Osteocyte (in vitro differentiated cells): ENCODE results near the gene SPTB. TPM values are rescaled to one million over a fixed set of nuclear protein-coding genes. Genes with fewer than 3 reads are reported as not detected.
A peak's percentile ranks its signal among the peaks of the same experiment; 100 is the strongest.

ENCODE experiments used
- DNase-seq: peaks from one replicate; pipeline ENCODE4 v3.0.0; 2021; ENCODE audit warnings: mixed read lengths; ENCODE audit not compliant: unreplicated experiment; ENCODE audit errors: extremely low spot score
- H3K27ac Mint-ChIP-seq: one replicate; pipeline ENCODE4 v1.8.0; 2021; ENCODE audit warnings: mild to moderate bottlenecking, mixed read lengths; ENCODE audit not compliant: unreplicated experiment
- H3K27me3 Mint-ChIP-seq: one replicate; pipeline ENCODE4 v1.8.0; 2021; ENCODE audit warnings: mixed read lengths; ENCODE audit not compliant: unreplicated experiment
- H3K36me3 Mint-ChIP-seq: one replicate; pipeline ENCODE4 v1.8.0; 2021; ENCODE audit warnings: mixed read lengths; ENCODE audit not compliant: unreplicated experiment
- H3K4me1 Mint-ChIP-seq: one replicate; pipeline ENCODE4 v1.8.0; 2021; ENCODE audit warnings: mixed read lengths; ENCODE audit not compliant: unreplicated experiment
- H3K4me3 Mint-ChIP-seq: one replicate; pipeline ENCODE4 v1.8.0; 2021; ENCODE audit warnings: mild to moderate bottlenecking, moderate library complexity, mixed read lengths; ENCODE audit not compliant: unreplicated experiment
- H3K9me3 Mint-ChIP-seq: one replicate; pipeline ENCODE4 v1.8.0; 2021; ENCODE audit warnings: mixed read lengths; ENCODE audit not compliant: unreplicated experiment
- total RNA-seq: library from RNA; stranded (reverse); gene quantifications from 2 replicates; pipeline ENCODE4 v1.2.1, GENCODE V29; 2021
- TF ChIP-seq, protein P1 (sequence below): fragments of 200-600 bp; sonication (generic); IDR thresholded peaks from 2 replicates; pipeline ENCODE4 v1.5.0; 2021; ENCODE audit warnings: antibody characterized with exemption, mild to moderate bottlenecking, moderate library complexity

Gene SPTB
- total RNA-seq, 1 donor from 2014 or later = 0.35 TPM

DNA sequence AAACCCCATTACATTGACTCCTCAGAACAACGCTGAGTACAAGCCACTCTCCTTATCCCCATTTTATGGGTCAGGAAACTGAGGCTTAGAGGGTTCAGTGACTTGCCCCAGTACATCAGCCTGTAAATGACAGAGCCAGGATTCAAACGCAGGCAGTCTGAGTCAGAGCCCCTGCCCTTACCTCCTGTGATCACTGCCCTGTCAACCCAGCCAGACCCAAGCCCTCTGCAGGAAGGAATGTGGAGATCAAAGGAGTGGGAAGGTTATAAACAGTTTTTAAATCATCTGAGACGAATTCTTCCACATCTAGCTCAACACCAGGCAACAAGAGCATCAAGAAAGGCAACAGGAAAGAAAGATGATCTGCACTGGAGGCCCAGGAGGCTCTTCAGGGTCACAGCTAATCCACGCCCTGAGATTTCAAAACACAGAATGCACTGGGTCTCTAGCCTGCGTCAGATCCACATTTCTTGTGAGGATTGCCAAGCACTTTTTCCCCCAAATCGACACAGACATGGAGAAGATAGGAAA, 38.5 kb downstream of the SPTB start:
- no peak overlapping the region for H3K4me3 Mint-ChIP-seq
- DNase-seq = no peak
- no peak overlapping the region for H3K27ac Mint-ChIP-seq
- H3K27me3 Mint-ChIP-seq = peaks cover 81% of the 10 kb centered on the region
- H3K9me3 Mint-ChIP-seq = no peaks in the 10 kb centered on the region
- H3K36me3 Mint-ChIP-seq = no peaks in the 10 kb centered on the region
- H3K4me1 Mint-ChIP-seq = peaks cover 5% of the 10 kb centered on the region
- TF ChIP-seq, protein P1, sequence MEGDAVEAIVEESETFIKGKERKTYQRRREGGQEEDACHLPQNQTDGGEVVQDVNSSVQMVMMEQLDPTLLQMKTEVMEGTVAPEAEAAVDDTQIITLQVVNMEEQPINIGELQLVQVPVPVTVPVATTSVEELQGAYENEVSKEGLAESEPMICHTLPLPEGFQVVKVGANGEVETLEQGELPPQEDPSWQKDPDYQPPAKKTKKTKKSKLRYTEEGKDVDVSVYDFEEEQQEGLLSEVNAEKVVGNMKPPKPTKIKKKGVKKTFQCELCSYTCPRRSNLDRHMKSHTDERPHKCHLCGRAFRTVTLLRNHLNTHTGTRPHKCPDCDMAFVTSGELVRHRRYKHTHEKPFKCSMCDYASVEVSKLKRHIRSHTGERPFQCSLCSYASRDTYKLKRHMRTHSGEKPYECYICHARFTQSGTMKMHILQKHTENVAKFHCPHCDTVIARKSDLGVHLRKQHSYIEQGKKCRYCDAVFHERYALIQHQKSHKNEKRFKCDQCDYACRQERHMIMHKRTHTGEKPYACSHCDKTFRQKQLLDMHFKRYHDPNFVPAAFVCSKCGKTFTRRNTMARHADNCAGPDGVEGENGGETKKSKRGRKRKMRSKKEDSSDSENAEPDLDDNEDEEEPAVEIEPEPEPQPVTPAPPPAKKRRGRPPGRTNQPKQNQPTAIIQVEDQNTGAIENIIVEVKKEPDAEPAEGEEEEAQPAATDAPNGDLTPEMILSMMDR = peak; percentile 32

DNA sequence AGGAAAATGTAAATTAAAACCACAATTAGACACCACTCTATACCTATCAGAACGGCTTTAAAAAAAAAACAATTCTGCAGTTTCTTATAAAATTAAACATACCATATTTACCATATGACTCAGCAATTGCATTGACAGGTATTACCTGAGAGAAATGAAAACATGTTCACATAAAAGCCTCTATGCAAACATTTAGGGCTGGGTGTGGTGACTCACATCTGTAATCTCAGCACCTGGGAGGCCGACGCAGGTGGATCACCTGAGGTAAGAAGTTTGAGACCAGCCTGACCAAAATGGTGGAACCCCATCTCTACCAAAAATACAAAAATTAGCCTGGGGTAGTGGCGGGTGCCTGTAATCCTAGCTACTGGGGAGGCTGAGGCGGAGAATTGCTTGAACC, 41.1 kb downstream of the SPTB start:
- Mint-ChIP-seq H3K9me3 (no peaks in the 10 kb centered on the region), H3K36me3 (no peaks in the 10 kb centered on the region), H3K4me1 (peaks cover 5% of the 10 kb centered on the region), H3K27ac (no peak overlapping the region), H3K27me3 (peaks cover 68% of the 10 kb centered on the region), H3K4me3 (no peak overlapping the region)
- DNase-seq = no peak
- TF ChIP-seq, protein P1 = no peak

DNA sequence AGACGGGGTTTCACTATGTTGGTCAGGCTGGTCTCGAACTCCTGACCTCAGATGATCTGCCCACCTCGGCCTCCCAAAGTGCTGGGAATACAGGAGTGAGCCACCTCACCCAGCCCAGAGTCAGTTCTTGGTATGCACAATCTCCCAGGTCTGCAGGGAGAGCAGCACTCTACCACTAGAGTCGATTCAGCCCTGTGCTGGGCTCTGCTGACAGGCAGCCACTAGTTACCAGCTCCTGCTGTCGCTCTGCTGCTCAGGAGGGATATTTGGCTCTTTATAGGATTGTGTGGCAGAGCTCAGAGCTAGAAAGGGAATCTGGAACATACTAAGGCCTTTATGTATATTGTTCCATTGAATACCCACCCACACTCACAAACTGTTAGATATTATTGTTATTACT, 44.3 kb downstream of the SPTB start:
- Mint-ChIP-seq H3K27ac (no peak overlapping the region), H3K4me3 (no peak overlapping the region), H3K27me3 (peaks cover 45% of the 10 kb centered on the region), H3K9me3 (no peaks in the 10 kb centered on the region), H3K4me1 (no peaks in the 10 kb centered on the region), H3K36me3 (no peaks in the 10 kb centered on the region)
- TF ChIP-seq, protein P1 = no peak
- no peak for DNase-seq

DNA sequence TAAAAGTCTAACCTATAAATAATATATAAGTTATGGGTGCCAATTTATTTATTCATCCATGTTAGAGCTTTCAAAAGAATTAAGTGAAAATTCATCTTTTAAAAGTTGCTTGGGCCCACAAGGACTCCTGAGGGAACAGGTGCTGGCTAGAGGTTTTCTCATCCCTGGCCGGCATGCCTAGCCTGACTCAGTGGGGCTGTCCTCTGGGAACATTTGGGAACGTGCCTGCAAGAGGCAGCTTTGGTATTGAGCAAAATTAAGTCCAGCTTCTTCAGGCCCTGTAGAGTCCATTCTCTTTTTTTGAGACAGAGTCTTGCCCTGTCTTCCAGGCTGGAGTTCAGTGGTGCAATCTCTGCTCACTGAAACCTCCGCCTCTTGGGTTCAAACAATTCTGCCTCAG, 44.7 kb downstream of the SPTB start:
- Mint-ChIP-seq H3K27me3 (peaks cover 42% of the 10 kb centered on the region), H3K27ac (no peak overlapping the region), H3K9me3 (no peaks in the 10 kb centered on the region), H3K4me1 (no peaks in the 10 kb centered on the region), H3K4me3 (no peak overlapping the region), H3K36me3 (no peaks in the 10 kb centered on the region)
- TF ChIP-seq, protein P1 = no peak
- DNase-seq = no peak

DNA sequence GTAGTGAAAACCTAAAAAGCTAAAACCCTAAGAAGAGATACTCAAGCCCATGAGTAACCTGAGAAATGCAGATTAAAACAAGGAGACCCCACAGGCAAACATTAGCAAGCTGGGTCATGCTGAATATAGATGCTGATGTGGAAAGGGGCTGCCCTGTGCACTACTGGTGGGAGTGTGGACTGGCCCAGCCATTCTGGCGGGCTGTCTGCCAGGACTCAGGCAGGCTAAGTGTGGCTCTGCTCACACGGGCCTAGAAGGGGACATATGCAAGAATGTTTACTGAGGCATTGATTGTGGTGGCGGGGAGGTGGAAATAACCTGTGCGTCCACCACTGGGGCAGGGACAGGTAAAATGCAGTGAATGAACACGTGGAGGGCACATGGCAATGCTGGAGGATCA, 48.3 kb downstream of the SPTB start:
- DNase-seq = no peak
- no peaks in the 10 kb centered on the region for H3K36me3 Mint-ChIP-seq
- peaks cover 41% of the 10 kb centered on the region for H3K27me3 Mint-ChIP-seq
- TF ChIP-seq, protein P1 = no peak
- H3K4me3 Mint-ChIP-seq = no peak overlapping the region
- H3K27ac Mint-ChIP-seq = no peak overlapping the region
- H3K4me1 Mint-ChIP-seq = no peaks in the 10 kb centered on the region
- no peaks in the 10 kb centered on the region for H3K9me3 Mint-ChIP-seq
